Muscle of back (tissue), 13 donors: ENCODE measurements around the gene NEU3. TPM values are rescaled to one million over a fixed set of nuclear protein-coding genes. Genes with fewer than 3 reads are reported as not detected.
"Not testable (repeated sequence)": the region's sequence is repeated elsewhere in the genome, so short reads cannot be mapped to it uniquely, and the experiment has no call there.

ENCODE experiments used
- DNase-seq, 3 donors: peaks; one replicate each; pipeline versions ENCODE4 v3.0.0 to v3.0.0-alpha.2; 2013
- long read RNA-seq, 9 donors: transcript quantifications; one replicate each; lab custom pipeline, GENCODE V29; 2026
- polyA plus RNA-seq, 10 donors: library from polyadenylated mRNA; unstranded; fragments of 120-200 nt; gene quantifications; one replicate each; pipeline ENCODE4 v1.2.1, GENCODE V29; 2013; ENCODE audit not compliant: insufficient read length in 10 of 10

NEU3 gene
- 10 to 100 TPM in 9 of 10 donors, 1 to 10 TPM in 1; 5.1 to 22.8 (median 16.5) TPM for polyA plus RNA-seq
- long read RNA-seq, donor 1, full-length matches to known transcripts: 5 of 5 reads
- long read RNA-seq, donor 1, partial matches to known transcripts: 0 of 5 reads
- long read RNA-seq, donor 1, other reads (novel, unspliced or antisense): 0 of 5 reads
- long read RNA-seq, donor 2, partial matches to known transcripts: 0 of 1 reads
- long read RNA-seq, donor 2, other reads (novel, unspliced or antisense): 0 of 1 reads
- long read RNA-seq, donor 3: 0 reads
- long read RNA-seq, donor 4, partial matches to known transcripts: 0 of 1 reads
- long read RNA-seq, donor 4, other reads (novel, unspliced or antisense): 0 of 1 reads
- long read RNA-seq, donor 5, partial matches to known transcripts: 0 of 3 reads
- long read RNA-seq, donor 5, other reads (novel, unspliced or antisense): 0 of 3 reads
- long read RNA-seq, donor 6, partial matches to known transcripts: 0 of 1 reads
- long read RNA-seq, donor 6, other reads (novel, unspliced or antisense): 0 of 1 reads
- long read RNA-seq, donor 7: 0 reads
- long read RNA-seq, donor 8: 0 reads
- long read RNA-seq, donor 9: 0 reads

- peak; percentile 59 to 86 (median 75) for DNase-seq
Observed at GRCh38 chr11:74988541-74989259, at the start of gene NEU3. Gene NEU3 (plus strand): TSS chr11:74988933. CDS start chr11:74989061, 128 bp downstream.

GRCh38 chr11:74941492-74941891 is 47.2 kb upstream of the NEU3 start:
- DNase-seq: no peak

GRCh38 chr11:74942073-74942759 is 46.5 kb upstream of the NEU3 start:
- no peak for DNase-seq

- DNase-seq: no peak
Observed at GRCh38 chr11:74948546-74948897, 40.2 kb upstream of the NEU3 start.

GRCh38 chr11:74948898-74949752 is 39.6 kb upstream of the NEU3 start, which contains the start of the genes SPCS2 and XRRA1:
Gene SPCS2 (plus strand): TSS chr11:74949266. CDS start chr11:74949286, 20 bp downstream.
Gene XRRA1 (minus strand): TSS chr11:74949091. CDS start chr11:74940878, 8,213 bp downstream.
- DNase-seq: peak; percentile 99

- peak in 2 of 3 donors; percentile 3 to 27 for DNase-seq
Observed at GRCh38 chr11:74949753-74950137, 39.0 kb upstream of the NEU3 start.

GRCh38 chr11:74950374-74950969 is 38.3 kb upstream of the NEU3 start:
- DNase-seq: no peak

GRCh38 chr11:74951226-74951625 is 37.5 kb upstream of the NEU3 start:
- no peak for DNase-seq

- DNase-seq: no peak
Observed at GRCh38 chr11:74952752-74953151, 36.0 kb upstream of the NEU3 start.

- DNase-seq: no peak
Observed at GRCh38 chr11:74953451-74953850, 35.3 kb upstream of the NEU3 start.

GRCh38 chr11:74954199-74954598 is 34.5 kb upstream of the NEU3 start:
- no peak for DNase-seq

GRCh38 chr11:74956397-74957015 is 32.2 kb upstream of the NEU3 start:
- DNase-seq: peak in 2 of 3 donors; percentile 25 to 40

GRCh38 chr11:74957937-74958629 is 30.6 kb upstream of the NEU3 start:
- DNase-seq: no peak

- DNase-seq: not testable (repeated sequence)
Observed at GRCh38 chr11:74960128-74960527, 28.6 kb upstream of the NEU3 start.

GRCh38 chr11:74966651-74967050 is 22.1 kb upstream of the NEU3 start:
- DNase-seq: no peak

- no peak for DNase-seq
Observed at GRCh38 chr11:74970852-74971395, 17.8 kb upstream of the NEU3 start.

GRCh38 chr11:74971424-74971823 is 17.3 kb upstream of the NEU3 start:
- no peak for DNase-seq

GRCh38 chr11:74978041-74978440 is 10.7 kb upstream of the NEU3 start:
- DNase-seq: no peak

GRCh38 chr11:74980634-74981033 is 8.1 kb upstream of the NEU3 start:
- no peak for DNase-seq
